ENCODE data around the gene CTDSPL2.
A peak's percentile ranks its signal among the peaks of the same experiment; 100 is the strongest.

CTDSPL2 gene

DNA sequence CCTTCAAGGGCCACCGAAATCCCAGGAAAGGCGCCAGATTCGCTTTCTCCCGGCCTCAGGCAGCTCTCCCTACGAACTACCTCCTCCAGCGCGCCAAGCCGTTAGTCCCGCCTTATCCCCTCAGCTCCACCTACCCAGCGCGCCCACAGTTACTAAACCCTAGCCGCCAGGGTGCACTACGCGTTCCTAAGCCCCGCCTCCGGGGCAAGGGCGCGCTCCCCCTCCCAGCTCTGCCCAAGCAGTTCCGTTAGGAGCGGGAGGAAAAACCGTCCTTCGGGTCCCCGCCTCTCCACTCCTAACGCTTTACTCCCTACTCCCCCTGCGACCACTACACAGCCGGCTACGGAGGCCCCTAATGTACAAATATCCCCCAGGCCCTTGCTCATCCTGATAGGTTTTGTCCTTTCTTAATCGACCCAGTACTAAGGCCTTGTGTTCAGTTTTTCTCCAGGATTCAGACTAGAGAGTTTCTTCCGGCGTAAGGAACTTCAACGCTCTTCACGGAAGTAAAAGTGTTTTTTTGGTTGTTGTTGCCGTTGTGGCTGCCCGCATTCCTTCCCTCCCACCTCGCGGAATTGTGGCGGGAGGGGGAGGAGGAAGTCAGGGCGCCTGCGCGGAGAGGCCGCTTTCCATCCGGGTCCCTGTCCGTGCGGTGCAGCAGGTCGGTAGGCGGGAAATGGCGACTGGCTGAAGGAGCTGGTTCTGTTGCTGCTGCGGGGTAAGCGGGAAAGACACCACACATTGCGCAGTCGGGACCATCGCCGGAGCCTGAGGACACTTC lies at the start of gene CTDSPL2:
Gene CTDSPL2, plus strand, starts transcription at position 655 of the 781 bp plus-strand sequence. CDS start 31,386 bp downstream, outside the sequence.
- Histone ChIP-seq H3K9ac (ENCODE audit: low read depth in 1 of 2, low read length in 2 of 2) (peak within 1 kb of the TSS; percentile 74 to 95), H3K27me3 (ENCODE audit: control insufficient read depth in 1 of 2, insufficient read depth in 2 of 2, low read length in 2 of 2) (no peaks in the 10 kb centered on the region), H3K4me1 (ENCODE audit: control insufficient read depth in 1 of 2, insufficient read depth in 2 of 2, low read length in 2 of 2) (peaks cover 12 to 20% of the 10 kb centered on the region in 2 donors), H3K4me3 (ENCODE audit: low read depth in 1 of 2, low read length in 2 of 2) (peak within 1 kb of the TSS; percentile 97 to 99), H3K9me3 (ENCODE audit: control insufficient read depth in 1 of 2, low read length in 2 of 2) (no peaks in the 10 kb centered on the region), H3K27ac (ENCODE audit: low read depth, low read length) (peak within 1 kb of the TSS; percentile 95), H3K36me3 (ENCODE audit: control insufficient read depth in 1 of 2, insufficient read depth in 2 of 2, low read length in 2 of 2) (peaks cover 0 to 3% of the 10 kb centered on the region in 2 donors)

- Histone ChIP-seq H3K9me3 (ENCODE audit: control insufficient read depth in 1 of 2, low read length in 2 of 2) (no peaks in the 10 kb centered on the region), H3K27ac (ENCODE audit: low read depth, low read length) (no peak overlapping the region), H3K27me3 (ENCODE audit: control insufficient read depth in 1 of 2, insufficient read depth in 2 of 2, low read length in 2 of 2) (no peaks in the 10 kb centered on the region), H3K4me3 (ENCODE audit: low read depth in 1 of 2, low read length in 2 of 2) (no peak overlapping the region), H3K4me1 (ENCODE audit: control insufficient read depth in 1 of 2, insufficient read depth in 2 of 2, low read length in 2 of 2) (no peaks in the 10 kb centered on the region), H3K9ac (ENCODE audit: low read depth in 1 of 2, low read length in 2 of 2) (no peak overlapping the region), H3K36me3 (ENCODE audit: control insufficient read depth in 1 of 2, insufficient read depth in 2 of 2, low read length in 2 of 2) (no peaks in the 10 kb centered on the region)
These were observed 46.2 kb upstream of the CTDSPL2 start for GRCh38 chr15:44381236-44381635.

DNA sequence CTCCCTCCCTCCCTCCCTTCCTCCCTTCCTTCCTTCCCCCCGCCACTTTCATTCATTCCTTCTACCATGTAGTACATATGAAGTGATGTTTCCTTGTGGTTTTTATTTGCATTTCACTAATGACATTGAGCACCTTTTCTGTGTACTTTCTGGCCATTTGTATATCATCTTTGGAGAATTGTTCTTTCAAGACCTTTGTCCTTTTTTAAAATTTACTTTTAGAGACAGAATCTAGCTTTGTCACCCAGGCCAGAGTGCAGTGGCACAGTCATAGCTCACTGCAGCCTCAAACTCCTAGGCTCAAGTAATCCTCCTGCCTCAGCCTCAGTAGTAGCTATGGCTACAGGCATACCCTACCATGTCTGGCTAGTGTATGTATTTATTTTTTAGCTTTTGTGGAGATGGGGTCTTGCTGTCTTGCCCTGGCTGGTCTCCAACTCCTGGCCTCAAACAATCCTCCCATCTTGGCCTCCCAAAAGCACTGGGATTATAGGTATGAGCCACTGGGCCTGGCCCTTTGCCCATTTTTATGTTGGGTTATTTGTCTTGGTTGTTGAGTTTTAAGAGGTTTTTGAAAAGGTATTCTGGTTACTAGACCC lies 42.0 kb upstream of the CTDSPL2 start:
- H3K9ac ChIP-seq (ENCODE audit: low read depth in 1 of 2, low read length in 2 of 2) = no peak overlapping the region
- H3K27ac ChIP-seq (ENCODE audit: low read depth, low read length) = no peak overlapping the region
- no peaks in the 10 kb centered on the region for H3K27me3 ChIP-seq (ENCODE audit: control insufficient read depth in 1 of 2, insufficient read depth in 2 of 2, low read length in 2 of 2)
- H3K4me1 ChIP-seq (ENCODE audit: control insufficient read depth in 1 of 2, insufficient read depth in 2 of 2, low read length in 2 of 2) = no peaks in the 10 kb centered on the region
- H3K9me3 ChIP-seq (ENCODE audit: control insufficient read depth in 1 of 2, low read length in 2 of 2) = no peaks in the 10 kb centered on the region
- no peaks in the 10 kb centered on the region for H3K36me3 ChIP-seq (ENCODE audit: control insufficient read depth in 1 of 2, insufficient read depth in 2 of 2, low read length in 2 of 2)
- no peak overlapping the region for H3K4me3 ChIP-seq (ENCODE audit: low read depth in 1 of 2, low read length in 2 of 2)

GRCh38 chr15:44394062-44394461 lies 33.4 kb upstream of the CTDSPL2 start:
- Histone ChIP-seq H3K27me3 (ENCODE audit: control insufficient read depth in 1 of 2, insufficient read depth in 2 of 2, low read length in 2 of 2) (no peaks in the 10 kb centered on the region), H3K9ac (ENCODE audit: low read depth in 1 of 2, low read length in 2 of 2) (no peak overlapping the region), H3K4me3 (ENCODE audit: low read depth in 1 of 2, low read length in 2 of 2) (no peak overlapping the region), H3K4me1 (ENCODE audit: control insufficient read depth in 1 of 2, insufficient read depth in 2 of 2, low read length in 2 of 2) (no peaks in the 10 kb centered on the region), H3K9me3 (ENCODE audit: control insufficient read depth in 1 of 2, low read length in 2 of 2) (no peaks in the 10 kb centered on the region), H3K27ac (ENCODE audit: low read depth, low read length) (no peak overlapping the region), H3K36me3 (ENCODE audit: control insufficient read depth in 1 of 2, insufficient read depth in 2 of 2, low read length in 2 of 2) (no peaks in the 10 kb centered on the region)

GRCh38 chr15:44394562-44394961 lies 32.9 kb upstream of the CTDSPL2 start:
- no peaks in the 10 kb centered on the region for H3K27me3 ChIP-seq (ENCODE audit: control insufficient read depth in 1 of 2, insufficient read depth in 2 of 2, low read length in 2 of 2)
- no peak overlapping the region for H3K27ac ChIP-seq (ENCODE audit: low read depth, low read length)
- H3K9ac ChIP-seq (ENCODE audit: low read depth in 1 of 2, low read length in 2 of 2) = no peak overlapping the region
- H3K36me3 ChIP-seq (ENCODE audit: control insufficient read depth in 1 of 2, insufficient read depth in 2 of 2, low read length in 2 of 2) = no peaks in the 10 kb centered on the region
- no peaks in the 10 kb centered on the region for H3K4me1 ChIP-seq (ENCODE audit: control insufficient read depth in 1 of 2, insufficient read depth in 2 of 2, low read length in 2 of 2)
- H3K4me3 ChIP-seq (ENCODE audit: low read depth in 1 of 2, low read length in 2 of 2) = no peak overlapping the region
- H3K9me3 ChIP-seq (ENCODE audit: control insufficient read depth in 1 of 2, low read length in 2 of 2) = no peaks in the 10 kb centered on the region

GRCh38 chr15:44397869-44398268 lies 29.6 kb upstream of the CTDSPL2 start:
- Histone ChIP-seq H3K27ac (ENCODE audit: low read depth, low read length) (no peak overlapping the region), H3K4me3 (ENCODE audit: low read depth in 1 of 2, low read length in 2 of 2) (no peak overlapping the region), H3K36me3 (ENCODE audit: control insufficient read depth in 1 of 2, insufficient read depth in 2 of 2, low read length in 2 of 2) (peaks cover 0 to 2% of the 10 kb centered on the region in 2 donors), H3K9me3 (ENCODE audit: control insufficient read depth in 1 of 2, low read length in 2 of 2) (no peaks in the 10 kb centered on the region), H3K9ac (ENCODE audit: low read depth in 1 of 2, low read length in 2 of 2) (no peak overlapping the region), H3K27me3 (ENCODE audit: control insufficient read depth in 1 of 2, insufficient read depth in 2 of 2, low read length in 2 of 2) (no peaks in the 10 kb centered on the region), H3K4me1 (ENCODE audit: control insufficient read depth in 1 of 2, insufficient read depth in 2 of 2, low read length in 2 of 2) (no peaks in the 10 kb centered on the region)

GRCh38 chr15:44414001-44414400 lies 13.4 kb upstream of the CTDSPL2 start:
- H3K4me1 ChIP-seq (ENCODE audit: control insufficient read depth in 1 of 2, insufficient read depth in 2 of 2, low read length in 2 of 2) = no peaks in the 10 kb centered on the region
- H3K27ac ChIP-seq (ENCODE audit: low read depth, low read length) = no peak overlapping the region
- H3K27me3 ChIP-seq (ENCODE audit: control insufficient read depth in 1 of 2, insufficient read depth in 2 of 2, low read length in 2 of 2) = no peaks in the 10 kb centered on the region
- no peaks in the 10 kb centered on the region for H3K9me3 ChIP-seq (ENCODE audit: control insufficient read depth in 1 of 2, low read length in 2 of 2)
- H3K9ac ChIP-seq (ENCODE audit: low read depth in 1 of 2, low read length in 2 of 2) = no peak overlapping the region
- no peaks in the 10 kb centered on the region for H3K36me3 ChIP-seq (ENCODE audit: control insufficient read depth in 1 of 2, insufficient read depth in 2 of 2, low read length in 2 of 2)
- no peak overlapping the region for H3K4me3 ChIP-seq (ENCODE audit: low read depth in 1 of 2, low read length in 2 of 2)

DNA sequence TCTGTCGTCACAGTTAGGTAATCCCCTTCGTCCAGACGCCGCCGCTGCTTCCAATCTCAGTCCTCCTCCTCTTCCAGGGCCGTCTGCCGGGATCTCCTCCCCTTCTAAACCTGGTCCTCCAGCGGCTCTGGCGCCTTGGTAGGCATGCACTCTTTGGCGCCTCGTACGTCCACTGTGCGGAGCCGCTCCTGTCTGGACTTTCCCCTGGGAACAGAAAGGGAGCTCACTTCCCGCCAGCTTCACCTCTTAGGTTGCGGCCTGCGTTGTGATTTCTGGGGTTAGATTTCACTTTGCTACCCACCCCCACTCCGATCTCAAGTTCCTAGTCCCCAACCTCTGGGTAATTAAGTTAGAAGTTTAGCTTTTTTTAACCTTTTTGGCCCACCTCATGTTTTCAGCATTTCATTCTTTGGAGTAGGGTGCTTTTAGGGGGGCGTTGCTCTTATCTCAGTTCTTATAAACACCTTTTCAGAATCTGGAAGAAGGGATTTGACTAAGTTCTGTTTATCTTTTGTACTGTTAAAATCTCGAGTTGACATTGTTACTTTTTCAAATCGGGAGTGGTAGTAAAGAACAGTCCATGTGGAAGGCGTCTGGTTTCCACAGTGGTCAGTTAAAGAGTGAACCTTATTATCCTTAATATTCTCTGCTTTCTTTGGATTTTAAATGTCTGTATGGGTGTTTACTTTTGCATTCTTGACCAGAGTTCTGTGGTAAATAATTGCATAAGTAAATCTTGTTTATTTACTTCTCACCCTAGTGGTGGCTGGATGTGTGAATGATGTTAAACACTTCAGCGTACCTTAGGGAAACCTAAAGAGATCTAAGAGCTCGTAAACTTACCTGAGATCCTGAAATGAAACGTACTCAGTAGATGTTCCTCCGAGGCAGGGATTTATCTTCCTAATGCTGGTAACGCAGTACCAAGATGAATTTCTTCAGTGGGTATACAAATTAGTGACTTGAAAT lies 611 bp downstream of the CTDSPL2 start:
- no peaks in the 10 kb centered on the region for H3K9me3 ChIP-seq (ENCODE audit: control insufficient read depth in 1 of 2, low read length in 2 of 2)
- H3K27me3 ChIP-seq (ENCODE audit: control insufficient read depth in 1 of 2, insufficient read depth in 2 of 2, low read length in 2 of 2) = no peaks in the 10 kb centered on the region
- peak overlapping the region; percentile 74 to 95 for H3K9ac ChIP-seq (ENCODE audit: low read depth in 1 of 2, low read length in 2 of 2)
- peaks cover 12 to 20% of the 10 kb centered on the region in 2 donors for H3K4me1 ChIP-seq (ENCODE audit: control insufficient read depth in 1 of 2, insufficient read depth in 2 of 2, low read length in 2 of 2)
- peaks cover 0 to 3% of the 10 kb centered on the region in 2 donors for H3K36me3 ChIP-seq (ENCODE audit: control insufficient read depth in 1 of 2, insufficient read depth in 2 of 2, low read length in 2 of 2)
- H3K27ac ChIP-seq (ENCODE audit: low read depth, low read length) = peak overlapping the region; percentile 95
- H3K4me3 ChIP-seq (ENCODE audit: low read depth in 1 of 2, low read length in 2 of 2) = peak overlapping the region; percentile 97 to 99

DNA sequence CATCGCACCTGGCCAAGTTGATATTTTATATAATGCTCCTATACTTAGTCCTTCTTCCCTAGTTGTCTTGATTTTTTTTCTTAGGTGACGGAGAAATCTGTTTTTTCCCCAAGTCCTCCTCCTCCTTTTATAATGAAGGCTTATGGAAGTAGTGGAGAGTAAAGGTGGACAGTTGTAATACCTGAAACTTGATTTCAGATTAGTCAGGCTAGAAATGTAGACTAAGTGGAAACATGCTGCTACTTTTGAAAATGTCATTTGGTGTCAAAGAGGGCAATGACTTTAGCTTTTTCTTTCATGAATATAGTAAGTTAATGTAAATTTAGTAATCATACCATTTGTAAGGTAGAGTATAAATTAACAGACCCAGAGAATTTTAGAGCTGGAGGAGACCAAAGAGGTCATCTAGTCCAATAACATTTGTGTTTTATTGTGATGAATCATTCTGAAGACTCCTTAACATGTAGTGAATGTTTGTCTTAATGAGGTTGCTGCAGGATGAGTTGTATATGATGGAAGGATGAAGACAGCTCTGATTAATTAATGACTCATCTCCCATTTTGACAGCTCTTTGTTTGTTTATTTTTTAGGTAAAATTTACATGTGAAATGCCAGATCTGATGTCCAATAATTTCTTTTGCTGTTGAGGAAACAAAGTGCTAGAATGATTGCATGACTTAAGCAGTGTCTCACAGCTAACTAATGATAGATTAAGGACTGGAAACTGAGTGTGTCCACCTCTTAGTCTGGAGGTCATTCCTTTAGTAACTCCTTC lies 8.7 kb downstream of the CTDSPL2 start:
- peaks cover 0 to 6% of the 10 kb centered on the region in 2 donors for H3K36me3 ChIP-seq (ENCODE audit: control insufficient read depth in 1 of 2, insufficient read depth in 2 of 2, low read length in 2 of 2)
- no peaks in the 10 kb centered on the region for H3K9me3 ChIP-seq (ENCODE audit: control insufficient read depth in 1 of 2, low read length in 2 of 2)
- H3K9ac ChIP-seq (ENCODE audit: low read depth in 1 of 2, low read length in 2 of 2) = no peak overlapping the region
- H3K4me3 ChIP-seq (ENCODE audit: low read depth in 1 of 2, low read length in 2 of 2) = no peak overlapping the region
- H3K27me3 ChIP-seq (ENCODE audit: control insufficient read depth in 1 of 2, insufficient read depth in 2 of 2, low read length in 2 of 2) = no peaks in the 10 kb centered on the region
- H3K4me1 ChIP-seq (ENCODE audit: control insufficient read depth in 1 of 2, insufficient read depth in 2 of 2, low read length in 2 of 2) = peaks cover 0 to 4% of the 10 kb centered on the region in 2 donors
- no peak overlapping the region for H3K27ac ChIP-seq (ENCODE audit: low read depth, low read length)
